T-helper 17 cell (primary cell): Measurements from ENCODE around the gene HMGXB4. TPM values are rescaled to one million over a fixed set of nuclear protein-coding genes. Genes with fewer than 3 reads are reported as not detected.

Source experiments
- ATAC-seq: fragments of 150-1000 bp; cut with Tn5 transposase; 2 replicates; pipeline ENCODE4 v1.10.0; 2021; ENCODE audit warnings: mild to moderate bottlenecking, moderate library complexity
- DNase-seq, 3 donors: peaks; one replicate each; pipeline versions ENCODE4 v3.0.0 to v3.0.0-alpha.2; 2020 to 2021
- H3K9me3 ChIP-seq: one replicate; pipeline ENCODE4 v1.7.0; 2013; ENCODE audit warnings: low read length, mild to moderate bottlenecking; ENCODE audit not compliant: control insufficient read depth, poor library complexity, severe bottlenecking
- H3K27ac Mint-ChIP-seq: one replicate; pipeline ENCODE4 v1.8.0; 2022; ENCODE audit warnings: mild to moderate bottlenecking, moderate library complexity, mixed read lengths
- H3K27me3 Mint-ChIP-seq: one replicate; pipeline ENCODE4 v1.8.0; 2022; ENCODE audit warnings: mixed read lengths
- H3K36me3 Mint-ChIP-seq: one replicate; pipeline ENCODE4 v1.8.0; 2022; ENCODE audit warnings: low read depth, mixed read lengths
- H3K4me1 Mint-ChIP-seq: one replicate; pipeline ENCODE4 v1.8.0; 2022; ENCODE audit warnings: mild to moderate bottlenecking, mixed read lengths
- H3K4me3 Mint-ChIP-seq: one replicate; pipeline ENCODE4 v1.8.0; 2022; ENCODE audit warnings: mild to moderate bottlenecking, moderate library complexity, mixed read lengths
- total RNA-seq, 4 donors: library from RNA in 2 of 4; stranded (reverse) in 2 of 4; gene quantifications; one replicate each; pipeline ENCODE4 v1.2.3 and lab custom pipeline; 2022 to 2026

HMGXB4 gene
- total RNA-seq, 2 donors from 2014 or later = 37.1 to 42.4 TPM

DNA sequence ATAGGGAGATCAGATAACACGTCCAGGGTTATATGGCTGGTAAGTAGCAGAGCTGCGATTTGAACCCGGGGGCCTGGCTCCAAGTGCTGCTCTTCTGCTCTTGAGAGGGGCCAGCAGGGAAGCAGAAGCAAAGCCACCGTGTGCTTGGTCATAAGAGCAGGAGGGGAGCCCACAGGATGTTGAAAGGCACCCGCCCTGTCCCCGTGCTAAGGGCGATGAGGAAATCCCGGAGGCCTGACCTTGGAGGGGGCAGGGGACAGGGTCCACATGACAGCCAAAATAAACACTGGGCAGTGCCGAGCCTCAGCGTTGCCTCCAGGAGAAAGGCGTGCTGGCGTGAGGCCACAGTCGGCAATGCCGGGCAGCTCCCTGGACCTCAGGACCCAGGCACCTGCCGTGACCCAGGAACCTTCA, 71.2 kb downstream of the HMGXB4 start:
- H3K36me3 Mint-ChIP-seq = peaks cover 4% of the 10 kb centered on the region
- H3K4me3 Mint-ChIP-seq = no peak overlapping the region
- no peak for DNase-seq
- H3K9me3 ChIP-seq = no peaks in the 10 kb centered on the region
- peaks cover 22% of the 10 kb centered on the region for H3K4me1 Mint-ChIP-seq
- no peak for ATAC-seq
- H3K27ac Mint-ChIP-seq = peak overlapping the region; percentile 74
- H3K27me3 Mint-ChIP-seq = no peaks in the 10 kb centered on the region

DNA sequence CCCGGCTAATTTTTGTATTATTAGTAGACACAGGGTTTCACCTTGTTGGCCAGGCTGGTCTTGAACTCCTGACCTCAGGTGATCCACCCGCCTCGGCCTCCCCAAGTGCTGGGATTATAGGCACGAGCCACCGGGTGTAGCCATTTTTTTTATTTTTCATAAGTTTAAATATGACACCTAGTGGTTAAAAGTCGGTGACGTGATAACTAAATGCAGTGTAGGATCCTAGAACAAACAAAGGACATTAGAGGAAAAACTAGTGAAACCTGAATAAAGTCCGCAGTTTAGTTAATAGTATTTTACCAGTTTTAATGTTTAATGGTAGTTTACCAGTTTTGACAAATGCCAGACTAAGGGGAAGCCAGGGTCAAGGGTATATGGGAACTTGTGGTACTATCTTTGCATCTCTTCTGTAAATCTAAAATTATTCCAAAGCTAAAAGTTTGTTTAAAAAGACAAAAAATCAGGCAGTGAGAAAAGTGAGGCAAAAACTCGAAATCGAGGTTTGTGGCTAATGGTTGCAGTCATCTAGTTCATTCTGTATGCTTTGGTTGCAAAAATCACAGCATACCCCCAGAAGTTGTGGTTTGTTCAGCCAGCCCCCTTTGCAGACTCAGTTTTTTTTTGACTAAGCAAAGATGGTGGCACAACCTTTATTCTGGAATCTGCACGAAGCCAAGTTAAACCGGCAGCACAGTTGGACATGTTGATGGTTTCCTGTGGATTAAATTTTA, 72.0 kb downstream of the HMGXB4 start:
- Mint-ChIP-seq H3K4me3 (no peak overlapping the region), H3K27ac (peak overlapping the region; percentile 74)
- no peak for DNase-seq

DNA sequence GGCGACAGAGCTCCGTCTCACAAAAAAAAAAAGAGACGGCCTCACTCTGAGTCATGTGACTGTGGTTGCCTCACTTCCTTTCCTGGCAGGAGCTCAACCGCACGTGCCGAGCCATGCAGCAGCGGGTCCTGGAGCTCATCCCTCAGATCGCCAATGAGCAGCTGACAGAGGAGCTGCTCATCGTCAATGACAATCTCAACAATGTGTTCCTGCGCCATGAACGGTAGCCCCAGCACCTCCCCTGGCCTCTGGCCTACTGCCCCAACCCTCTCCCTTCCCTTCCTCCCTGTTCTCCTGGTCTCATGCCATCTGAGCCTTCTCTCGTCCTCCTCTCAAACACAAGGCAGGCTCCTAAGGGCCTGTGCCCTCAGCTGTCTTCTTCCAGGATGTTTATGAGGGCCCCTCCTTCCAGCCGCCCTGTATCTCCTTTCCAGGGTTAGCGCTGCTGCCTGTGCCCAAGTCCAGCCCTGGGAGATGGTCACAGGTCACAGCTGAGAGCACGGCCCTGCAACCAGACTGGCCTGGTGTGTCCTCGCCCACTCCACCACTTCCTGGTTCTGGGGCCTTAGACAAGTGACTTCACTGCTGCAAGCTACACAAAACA, 73.1 kb downstream of the HMGXB4 start:
- ATAC-seq (peak; percentile 76), DNase-seq (peak in 2 of 3 donors; percentile 33 to 36)
- peak overlapping the region; percentile 88 for H3K27ac Mint-ChIP-seq
- H3K27me3 Mint-ChIP-seq = no peaks in the 10 kb centered on the region
- H3K4me3 Mint-ChIP-seq = peak overlapping the region; percentile 39
- H3K4me1 Mint-ChIP-seq = peaks cover 31% of the 10 kb centered on the region
- H3K9me3 ChIP-seq = no peaks in the 10 kb centered on the region
- H3K36me3 Mint-ChIP-seq = peaks cover 4% of the 10 kb centered on the region

More for the DNA sequence above, 72.0 kb downstream of the HMGXB4 start:
- H3K9me3 ChIP-seq = no peaks in the 10 kb centered on the region
- Mint-ChIP-seq H3K36me3 (peaks cover 4% of the 10 kb centered on the region), H3K4me1 (peaks cover 29% of the 10 kb centered on the region), H3K27me3 (no peaks in the 10 kb centered on the region)
- ATAC-seq = no peak

GRCh38 chr22:35332278-35332677, 75.0 kb downstream of the HMGXB4 start:
- H3K36me3 Mint-ChIP-seq = peaks cover 2% of the 10 kb centered on the region
- no peaks in the 10 kb centered on the region for H3K9me3 ChIP-seq
- no peak overlapping the region for H3K4me3 Mint-ChIP-seq
- DNase-seq = no peak
- H3K27me3 Mint-ChIP-seq = no peaks in the 10 kb centered on the region
- ATAC-seq = no peak
- no peak overlapping the region for H3K27ac Mint-ChIP-seq
- peaks cover 37% of the 10 kb centered on the region for H3K4me1 Mint-ChIP-seq

DNA sequence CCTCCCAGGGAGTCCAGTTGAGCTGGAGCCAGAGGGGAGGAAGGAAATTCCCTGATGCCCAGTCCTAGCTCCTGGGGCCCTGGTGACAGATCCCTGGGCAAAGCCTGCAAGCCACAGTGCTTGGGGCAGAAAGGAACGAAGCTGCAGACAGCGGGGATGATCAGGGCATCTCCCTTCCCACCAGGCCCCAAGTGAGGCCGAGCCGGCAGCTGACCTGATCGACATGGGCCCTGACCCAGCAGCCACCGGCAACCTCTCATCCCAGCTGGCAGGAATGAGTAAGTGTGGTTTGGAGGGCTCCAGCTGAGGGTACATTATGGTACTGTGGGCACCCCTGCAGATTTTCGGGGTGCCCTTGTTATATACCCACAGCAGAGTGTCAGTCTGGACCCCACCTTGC, 75.9 kb downstream of the HMGXB4 start:
- peak overlapping the region; percentile 21 for H3K27ac Mint-ChIP-seq
- H3K27me3 Mint-ChIP-seq = no peaks in the 10 kb centered on the region
- peaks cover 4% of the 10 kb centered on the region for H3K36me3 Mint-ChIP-seq
- H3K4me1 Mint-ChIP-seq = peaks cover 37% of the 10 kb centered on the region
- no peak overlapping the region for H3K4me3 Mint-ChIP-seq
- ATAC-seq (no peak), DNase-seq (no peak)
- no peaks in the 10 kb centered on the region for H3K9me3 ChIP-seq

GRCh38 chr22:35334004-35334403, 76.7 kb downstream of the HMGXB4 start:
- Mint-ChIP-seq H3K4me3 (no peak overlapping the region), H3K27me3 (no peaks in the 10 kb centered on the region), H3K27ac (peak overlapping the region; percentile 21), H3K4me1 (peaks cover 35% of the 10 kb centered on the region), H3K36me3 (peaks cover 4% of the 10 kb centered on the region)
- no peaks in the 10 kb centered on the region for H3K9me3 ChIP-seq
- ATAC-seq (no peak), DNase-seq (no peak)

DNA sequence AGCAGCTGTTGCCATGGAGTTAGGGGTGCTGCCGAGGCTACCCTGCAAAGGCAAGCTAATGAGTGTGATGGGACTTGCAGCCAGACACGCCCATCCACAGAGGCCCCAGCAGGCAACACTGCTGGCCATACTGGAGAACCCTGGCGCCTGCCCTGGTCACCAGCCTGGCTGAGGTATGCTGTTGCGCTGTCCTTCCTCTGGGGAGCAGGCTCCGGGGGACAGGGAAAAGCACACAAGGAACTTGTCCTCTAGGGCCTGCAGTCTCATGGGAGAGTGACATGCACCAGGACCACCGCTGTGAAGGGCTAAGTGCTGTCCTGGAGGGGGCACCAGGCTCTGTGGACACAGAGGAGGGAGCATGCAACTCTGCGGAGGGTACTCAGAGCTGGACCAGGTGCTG, 78.2 kb downstream of the HMGXB4 start:
- Mint-ChIP-seq H3K4me1 (peaks cover 28% of the 10 kb centered on the region), H3K36me3 (peaks cover 8% of the 10 kb centered on the region), H3K27me3 (no peaks in the 10 kb centered on the region), H3K27ac (no peak overlapping the region), H3K4me3 (peak overlapping the region; percentile 33)
- DNase-seq (no peak), ATAC-seq (peak; percentile 3)
- no peaks in the 10 kb centered on the region for H3K9me3 ChIP-seq

GRCh38 chr22:35335936-35336781, 78.9 kb downstream of the HMGXB4 start:
- DNase-seq = no peak
- Mint-ChIP-seq H3K27me3 (no peaks in the 10 kb centered on the region), H3K4me3 (no peak overlapping the region), H3K36me3 (peaks cover 8% of the 10 kb centered on the region), H3K27ac (peak overlapping the region; percentile 56), H3K4me1 (peaks cover 23% of the 10 kb centered on the region)
- H3K9me3 ChIP-seq = no peaks in the 10 kb centered on the region
- ATAC-seq = peak; percentile 42

DNA sequence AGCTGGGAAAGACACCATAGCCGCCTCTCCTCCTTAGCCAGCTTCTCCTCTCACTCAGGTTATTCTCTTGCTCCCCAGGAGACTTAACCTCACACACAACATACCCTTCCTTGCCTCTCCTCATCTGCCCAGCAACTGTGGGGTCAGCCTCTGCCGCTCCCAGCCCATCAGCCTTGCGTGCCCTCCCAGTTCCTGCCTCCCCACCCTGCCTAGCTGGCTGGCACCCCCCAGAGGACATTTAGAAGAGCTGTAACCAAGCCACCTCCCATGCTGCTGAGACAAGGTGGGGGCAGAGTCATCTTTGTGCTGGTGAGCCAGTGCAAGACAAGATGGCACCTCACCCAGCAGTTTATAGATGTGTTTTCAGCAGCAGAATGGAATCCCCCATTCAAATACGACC, 80.6 kb downstream of the HMGXB4 start:
- ATAC-seq = peak; percentile 28
- Mint-ChIP-seq H3K4me3 (no peak overlapping the region), H3K4me1 (peaks cover 15% of the 10 kb centered on the region), H3K27me3 (no peaks in the 10 kb centered on the region), H3K36me3 (peaks cover 6% of the 10 kb centered on the region), H3K27ac (no peak overlapping the region)
- no peak for DNase-seq
- H3K9me3 ChIP-seq = no peaks in the 10 kb centered on the region

DNA sequence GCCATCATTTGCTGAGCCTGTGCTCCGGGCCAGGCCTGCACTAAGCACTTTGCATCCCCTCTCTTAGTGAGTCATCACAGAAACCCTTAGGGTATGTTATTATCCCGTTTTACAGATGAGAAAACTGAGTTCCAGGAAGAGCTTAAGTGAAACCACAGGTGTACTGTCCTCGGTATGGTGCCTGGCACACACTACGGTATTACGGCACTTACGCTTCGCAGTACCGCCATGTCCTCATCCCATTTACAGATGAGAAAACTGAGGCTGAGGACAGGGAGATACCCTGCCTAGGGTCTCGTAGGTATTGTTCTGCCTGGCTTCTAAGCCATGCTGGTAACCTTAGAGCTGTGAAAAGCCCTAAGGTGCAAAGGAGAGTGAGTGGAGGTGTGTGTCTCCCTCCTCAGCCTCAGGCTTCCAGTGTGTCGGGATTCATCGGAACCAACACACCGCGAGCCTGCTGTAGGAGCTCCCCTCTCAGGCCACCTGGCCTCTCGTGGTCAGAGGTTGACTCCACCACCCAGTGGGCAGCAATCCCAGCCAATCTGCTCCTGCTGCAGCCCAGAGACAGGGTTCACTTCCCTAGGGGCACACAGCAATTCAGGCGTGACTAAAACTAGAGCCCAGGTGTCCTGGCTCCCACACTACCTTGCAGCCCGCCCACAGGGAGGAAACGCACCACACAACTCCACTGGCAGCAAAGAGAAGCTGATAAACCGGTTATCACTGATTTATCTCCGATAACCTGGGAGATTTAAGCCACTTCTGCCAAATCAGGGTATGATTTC, 84.0 kb downstream of the HMGXB4 start:
- H3K36me3 Mint-ChIP-seq = peaks cover 8% of the 10 kb centered on the region
- H3K27ac Mint-ChIP-seq = no peak overlapping the region
- no peaks in the 10 kb centered on the region for H3K9me3 ChIP-seq
- ATAC-seq = no peak
- no peak overlapping the region for H3K4me3 Mint-ChIP-seq
- H3K4me1 Mint-ChIP-seq = peaks cover 6% of the 10 kb centered on the region
- DNase-seq = no peak
- no peaks in the 10 kb centered on the region for H3K27me3 Mint-ChIP-seq

DNA sequence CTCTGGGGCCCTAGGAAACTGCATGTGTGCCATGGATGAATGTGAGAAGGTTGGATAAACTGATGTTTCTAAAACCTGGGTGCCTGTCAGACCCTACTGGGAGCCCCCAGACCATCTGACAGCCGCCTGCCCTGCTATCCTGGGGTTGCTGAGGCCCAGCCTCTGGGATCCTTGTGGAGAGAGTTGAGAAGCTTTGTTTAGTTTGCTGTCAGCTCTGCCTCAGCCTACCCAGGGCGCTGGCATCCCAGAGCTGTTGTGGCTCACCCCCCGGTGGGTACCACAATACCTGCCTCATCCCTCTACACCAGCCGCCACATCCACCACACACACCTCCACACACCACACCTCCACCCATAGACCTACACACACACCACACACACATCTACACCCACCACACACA, 85.1 kb downstream of the HMGXB4 start:
- peak; percentile 22 for ATAC-seq
- Mint-ChIP-seq H3K36me3 (peaks cover 8% of the 10 kb centered on the region), H3K27ac (no peak overlapping the region), H3K27me3 (no peaks in the 10 kb centered on the region), H3K4me1 (peaks cover 4% of the 10 kb centered on the region), H3K4me3 (no peak overlapping the region)
- no peaks in the 10 kb centered on the region for H3K9me3 ChIP-seq
- DNase-seq = no peak

GRCh38 chr22:35343664-35344550, 86.6 kb downstream of the HMGXB4 start:
- H3K9me3 ChIP-seq = no peaks in the 10 kb centered on the region
- DNase-seq (no peak), ATAC-seq (no peak)
- H3K4me3 Mint-ChIP-seq = no peak overlapping the region
- peaks cover 9% of the 10 kb centered on the region for H3K36me3 Mint-ChIP-seq
- H3K4me1 Mint-ChIP-seq = peaks cover 4% of the 10 kb centered on the region
- no peak overlapping the region for H3K27ac Mint-ChIP-seq
- no peaks in the 10 kb centered on the region for H3K27me3 Mint-ChIP-seq
